ENCODE data around the gene BAZ2A.

The BAZ2A gene

GRCh38 chr12:56574210-56574609, 55.9 kb downstream of the BAZ2A start:
- TF ChIP-seq, protein P1, sequence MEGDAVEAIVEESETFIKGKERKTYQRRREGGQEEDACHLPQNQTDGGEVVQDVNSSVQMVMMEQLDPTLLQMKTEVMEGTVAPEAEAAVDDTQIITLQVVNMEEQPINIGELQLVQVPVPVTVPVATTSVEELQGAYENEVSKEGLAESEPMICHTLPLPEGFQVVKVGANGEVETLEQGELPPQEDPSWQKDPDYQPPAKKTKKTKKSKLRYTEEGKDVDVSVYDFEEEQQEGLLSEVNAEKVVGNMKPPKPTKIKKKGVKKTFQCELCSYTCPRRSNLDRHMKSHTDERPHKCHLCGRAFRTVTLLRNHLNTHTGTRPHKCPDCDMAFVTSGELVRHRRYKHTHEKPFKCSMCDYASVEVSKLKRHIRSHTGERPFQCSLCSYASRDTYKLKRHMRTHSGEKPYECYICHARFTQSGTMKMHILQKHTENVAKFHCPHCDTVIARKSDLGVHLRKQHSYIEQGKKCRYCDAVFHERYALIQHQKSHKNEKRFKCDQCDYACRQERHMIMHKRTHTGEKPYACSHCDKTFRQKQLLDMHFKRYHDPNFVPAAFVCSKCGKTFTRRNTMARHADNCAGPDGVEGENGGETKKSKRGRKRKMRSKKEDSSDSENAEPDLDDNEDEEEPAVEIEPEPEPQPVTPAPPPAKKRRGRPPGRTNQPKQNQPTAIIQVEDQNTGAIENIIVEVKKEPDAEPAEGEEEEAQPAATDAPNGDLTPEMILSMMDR (conservative IDR thresholded peaks at IDR 0.05; ENCODE audit: low read depth): no peak
- CTCF ChIA-PET: interaction anchor here (0.7 to 1.7 kb wide), 4 partner anchors 52 to 727 kb away, joined by 3 to 16 read pairs (median 5); no protein-coding TSS in a partner anchor
- H3K27ac ChIP-seq: peak overlapping the region; percentile 53; the same call in 1 of the 2 replicates
- POLR2A ChIA-PET (ENCODE audit: low non-redundant PET): no interaction called here
- DNase-seq (ENCODE audit: low spot score): no peak

GRCh38 chr12:56572288-56572687, 57.8 kb downstream of the BAZ2A start:
- TF ChIP-seq, protein P1 (conservative IDR thresholded peaks at IDR 0.05; ENCODE audit: low read depth): no peak
- no peak for DNase-seq (ENCODE audit: low spot score)
- POLR2A ChIA-PET (ENCODE audit: low non-redundant PET): no interaction called here
- no peak overlapping the region for H3K27ac ChIP-seq
- CTCF ChIA-PET: no interaction called here

DNA sequence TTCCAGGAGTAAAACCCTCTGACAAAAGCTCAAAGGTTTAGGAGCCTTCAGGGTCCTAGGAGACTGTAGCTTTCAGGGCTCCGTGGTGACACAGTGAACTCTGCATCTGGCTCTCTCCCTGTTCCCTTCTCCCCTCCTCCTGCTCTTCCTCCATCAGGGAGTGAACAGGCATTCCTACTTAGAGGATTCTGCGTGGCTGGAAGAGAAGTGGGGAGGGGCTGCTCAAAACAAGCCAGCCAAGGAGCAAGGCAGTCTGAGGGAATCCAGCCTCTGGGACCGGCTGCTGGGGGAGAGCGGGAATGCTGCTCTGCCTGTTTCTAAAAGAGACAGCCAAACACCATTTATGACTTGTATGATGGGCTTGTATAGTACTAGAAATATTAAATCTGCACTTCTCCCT, 59.0 kb downstream of the BAZ2A start:
- ChIA-PET POLR2A (ENCODE audit: low non-redundant PET) (no interaction called here), CTCF (interaction anchor here (0.7 to 1.5 kb wide), 2 partner anchors 58 to 61 kb away, joined by 3 to 9 read pairs; no protein-coding TSS in a partner anchor)
- TF ChIP-seq, protein P1 (conservative IDR thresholded peaks at IDR 0.05; ENCODE audit: low read depth): no peak

DNA sequence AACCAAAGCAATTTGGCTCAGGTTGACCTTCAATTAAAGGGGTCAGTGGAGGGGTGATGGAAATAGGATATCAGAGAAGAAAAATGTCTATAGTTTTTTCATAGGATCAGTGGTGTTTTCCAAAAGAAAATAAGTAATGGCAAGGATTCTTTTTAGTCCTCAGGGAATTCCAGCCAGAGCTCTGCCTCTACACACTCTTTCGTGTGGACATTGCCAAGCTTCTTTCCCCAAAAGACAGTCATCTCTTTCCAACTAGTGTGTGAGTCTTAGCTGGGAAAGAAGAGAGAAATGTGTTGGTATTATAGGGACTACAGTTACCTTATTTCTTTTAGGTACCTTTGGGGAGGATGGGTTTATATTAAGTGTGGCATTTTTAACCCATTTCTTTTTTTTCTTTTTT, 62.0 kb downstream of the BAZ2A start:
- ChIA-PET POLR2A (ENCODE audit: low non-redundant PET) (no interaction called here), CTCF (interaction anchor here (1.6 kb wide), 1 partner anchor 54 kb away, joined by 7 read pairs; no protein-coding TSS in a partner anchor)
- TF ChIP-seq, protein P1 (conservative IDR thresholded peaks at IDR 0.05; ENCODE audit: low read depth): no peak
- no peak overlapping the region for H3K27ac ChIP-seq
- DNase-seq (ENCODE audit: low spot score): no peak

More for the DNA sequence above, 59.0 kb downstream of the BAZ2A start:
- H3K27ac ChIP-seq: peak overlapping the region; percentile 31; the same call in 1 of the 2 replicates
- DNase-seq (ENCODE audit: low spot score): no peak

DNA sequence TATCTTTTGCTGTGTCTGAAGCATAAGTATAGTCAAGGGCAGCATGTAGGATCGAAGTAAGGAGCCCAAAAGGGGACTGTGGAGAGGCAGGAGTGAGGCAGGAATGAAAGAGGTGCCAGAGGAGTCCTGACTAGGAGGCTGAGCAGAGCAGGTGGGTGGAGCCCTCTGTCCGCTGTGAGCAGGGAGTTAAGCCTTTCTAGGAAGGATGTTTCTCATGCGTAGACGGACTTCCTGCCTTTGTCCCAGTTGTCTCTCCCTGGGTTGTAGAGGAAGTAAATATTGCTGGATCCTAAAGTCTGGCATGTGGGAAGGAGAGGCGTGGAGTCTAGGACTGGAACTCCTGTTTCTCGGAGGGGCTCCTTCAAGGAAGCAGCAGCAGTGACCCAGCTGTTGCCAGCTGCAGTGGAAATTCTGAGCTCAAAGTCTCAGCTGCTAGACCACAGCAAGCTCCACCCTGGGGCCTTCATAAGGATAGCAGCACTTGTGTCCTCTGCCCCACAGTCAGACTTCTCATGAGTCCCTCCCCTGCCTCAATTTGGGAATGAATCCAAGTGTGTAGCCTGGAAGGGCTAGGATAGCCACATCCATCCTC, 64.5 kb downstream of the BAZ2A start:
- DNase-seq (ENCODE audit: low spot score): no peak
- TF ChIP-seq, protein P1 (conservative IDR thresholded peaks at IDR 0.05; ENCODE audit: low read depth): no peak
- ChIA-PET CTCF (interaction anchor here (0.8 kb wide), 1 partner anchor 177 kb away, joined by 4 read pairs; no protein-coding TSS in a partner anchor), POLR2A (ENCODE audit: low non-redundant PET) (no interaction called here)
- peak overlapping the region; percentile 38 for H3K27ac ChIP-seq

DNA sequence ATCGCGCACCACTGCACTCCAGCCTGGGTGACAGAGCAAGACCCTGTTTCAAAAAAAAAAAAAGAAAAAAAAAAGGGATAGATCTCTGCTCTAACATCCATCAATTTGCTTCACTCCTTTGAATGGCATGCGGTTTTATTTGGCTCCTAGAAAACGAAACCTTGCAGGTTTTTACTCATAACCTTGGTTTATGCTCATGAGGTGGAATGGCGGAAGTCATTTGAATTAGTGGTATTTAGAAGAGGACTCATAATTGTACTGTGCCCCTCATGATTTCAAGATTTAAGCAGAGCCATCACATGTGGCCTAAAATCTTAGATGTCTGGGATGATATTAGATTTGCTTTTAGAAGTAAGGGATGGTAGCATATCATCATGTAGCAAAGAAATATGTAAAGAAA, 79.1 kb downstream of the BAZ2A start:
- no peak for DNase-seq (ENCODE audit: low spot score)
- no peak overlapping the region for H3K27ac ChIP-seq

More for the DNA sequence above, 79.1 kb downstream of the BAZ2A start:
- TF ChIP-seq, protein P1 (conservative IDR thresholded peaks at IDR 0.05; ENCODE audit: low read depth): no peak
- ChIA-PET POLR2A (ENCODE audit: low non-redundant PET) (no interaction called here), CTCF (interaction anchor here (0.6 kb wide), 1 partner anchor 78 kb away, joined by 4 read pairs; no protein-coding TSS in a partner anchor)

All from RWPE1 (cell line).